HG02588 (cell line): ENCODE measurements around the gene MSX1.
"Not testable (repeated sequence)": the region's sequence is repeated elsewhere in the genome, so short reads cannot be mapped to it uniquely, and the experiment has no call there.

ENCODE experiments used
- ATAC-seq: cut with Tn5 transposase; IDR thresholded peaks from one replicate; pipeline ENCODE4 v1.9.1; 2021; ENCODE audit warnings: mild to moderate bottlenecking, moderate library complexity; ENCODE audit not compliant: unreplicated experiment

MSX1 gene

GRCh38 chr4:4859325-4859798 is at the start of gene MSX1:
Gene MSX1, plus strand, starts transcription at chr4:4859665. Its CDS starts 235 bp downstream, at chr4:4859900.
- peak; percentile 90 for ATAC-seq

- ATAC-seq: no peak
Measured at GRCh38 chr4:4810092-4810774, 49.2 kb upstream of the MSX1 start.

DNA sequence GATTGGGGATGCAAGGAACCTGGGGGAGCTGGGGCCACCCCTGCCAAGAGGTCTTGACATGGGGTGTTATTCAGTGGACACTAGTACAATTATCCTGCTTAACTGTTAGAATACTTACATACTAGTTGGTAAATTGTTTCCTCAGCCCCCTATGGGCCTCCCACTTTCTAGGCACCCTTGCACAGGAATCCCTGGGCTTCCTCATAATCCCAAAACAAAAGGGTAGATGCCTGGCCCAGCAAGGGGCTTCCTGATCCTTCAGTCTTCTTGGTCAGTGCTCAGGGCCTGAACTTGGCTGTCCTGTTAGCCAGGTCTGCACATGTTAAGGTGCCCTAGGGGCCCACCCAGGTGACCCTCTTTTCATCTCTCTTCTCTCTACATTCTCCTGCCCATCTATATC is 48.7 kb upstream of the MSX1 start:
- ATAC-seq: no peak

DNA sequence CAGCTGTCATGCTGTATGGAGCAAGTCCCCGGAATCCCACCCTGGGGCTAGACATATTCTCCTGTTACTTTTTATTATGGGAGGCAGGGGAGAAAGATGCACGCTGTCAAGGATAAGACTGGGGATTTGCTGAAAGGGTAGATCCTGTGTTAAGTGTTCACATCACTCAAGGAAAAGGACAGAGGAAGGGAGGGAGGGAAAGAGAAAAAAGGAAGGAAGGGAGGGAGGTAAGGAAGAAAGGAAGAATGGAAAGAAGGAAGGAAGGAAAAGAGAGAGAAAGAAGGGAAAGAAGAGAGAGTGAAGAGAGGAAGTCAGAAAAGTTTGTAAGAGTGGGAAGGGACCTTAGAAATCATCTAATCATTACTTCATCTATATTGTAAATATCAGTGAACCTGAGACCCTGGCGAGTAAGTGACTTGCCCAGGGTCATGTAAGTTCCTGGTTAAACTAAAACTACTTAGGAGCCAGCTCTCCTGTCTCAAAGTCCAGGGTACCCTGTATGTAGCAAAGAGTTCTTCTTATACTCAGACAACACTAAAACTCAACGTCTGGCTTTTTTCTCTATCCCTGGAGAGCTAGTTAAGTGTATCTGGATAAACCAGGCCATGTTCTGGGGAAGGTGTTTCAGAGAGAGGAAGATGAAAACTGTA is 47.2 kb upstream of the MSX1 start:
- ATAC-seq: no peak

- ATAC-seq: no peak
Measured at GRCh38 chr4:4818415-4819212, 40.9 kb upstream of the MSX1 start.

GRCh38 chr4:4819213-4819606 is 40.3 kb upstream of the MSX1 start:
- no peak for ATAC-seq

- ATAC-seq: no peak
Measured at GRCh38 chr4:4820261-4820660, 39.2 kb upstream of the MSX1 start.

- no peak for ATAC-seq
Measured at GRCh38 chr4:4820739-4821138, 38.7 kb upstream of the MSX1 start.

- no peak for ATAC-seq
Measured at GRCh38 chr4:4821577-4821976, 37.9 kb upstream of the MSX1 start.

- ATAC-seq: not testable (repeated sequence)
Measured at GRCh38 chr4:4822286-4822685, 37.2 kb upstream of the MSX1 start.

GRCh38 chr4:4823621-4824162 is 35.8 kb upstream of the MSX1 start:
- no peak for ATAC-seq

GRCh38 chr4:4824232-4824631 is 35.2 kb upstream of the MSX1 start:
- no peak for ATAC-seq

GRCh38 chr4:4825431-4825830 is 34.0 kb upstream of the MSX1 start:
- no peak for ATAC-seq

GRCh38 chr4:4829837-4830236 is 29.6 kb upstream of the MSX1 start:
- ATAC-seq: no peak

DNA sequence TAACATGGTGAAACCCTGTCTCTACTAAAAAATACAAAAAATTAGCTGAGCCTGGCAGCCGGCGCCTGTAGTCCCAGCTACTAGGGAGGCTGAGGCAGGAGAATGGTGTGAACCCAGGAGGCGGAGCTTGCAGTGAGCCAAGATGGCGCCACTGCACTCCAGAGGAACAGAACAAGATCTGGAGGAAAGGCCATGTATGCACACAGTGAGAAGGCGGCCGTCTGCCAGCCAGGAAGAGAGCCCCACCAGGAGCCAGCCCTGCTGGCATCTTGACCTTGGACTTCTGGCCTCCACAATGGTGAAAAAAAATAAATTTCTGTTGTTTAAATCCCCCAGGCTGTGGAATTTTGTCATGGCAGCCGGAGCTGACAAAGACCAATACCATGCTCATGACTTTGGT is 28.2 kb upstream of the MSX1 start:
- no peak for ATAC-seq

DNA sequence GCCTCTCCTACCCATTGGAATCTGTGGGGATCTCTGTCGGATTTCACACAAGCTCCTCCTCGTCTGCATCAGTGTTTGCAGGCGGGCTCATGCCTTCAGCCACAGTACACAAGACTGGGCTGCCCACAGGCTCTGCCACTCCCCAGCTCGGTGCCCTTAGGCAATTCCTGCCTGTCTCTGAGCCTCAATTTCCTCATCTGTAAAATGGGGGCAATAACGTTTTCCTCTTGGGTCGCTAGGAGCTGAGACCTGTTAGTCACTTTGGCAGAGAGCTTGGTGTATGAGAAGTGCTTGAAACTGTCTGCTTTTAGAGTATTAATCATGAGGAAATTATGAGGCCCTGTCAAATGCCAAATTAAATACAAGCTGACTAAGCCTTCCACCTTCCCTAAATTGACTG is 27.6 kb upstream of the MSX1 start:
- ATAC-seq: no peak

GRCh38 chr4:4836044-4836443 is 23.4 kb upstream of the MSX1 start:
- ATAC-seq: no peak

GRCh38 chr4:4837316-4837715 is 22.1 kb upstream of the MSX1 start:
- no peak for ATAC-seq

DNA sequence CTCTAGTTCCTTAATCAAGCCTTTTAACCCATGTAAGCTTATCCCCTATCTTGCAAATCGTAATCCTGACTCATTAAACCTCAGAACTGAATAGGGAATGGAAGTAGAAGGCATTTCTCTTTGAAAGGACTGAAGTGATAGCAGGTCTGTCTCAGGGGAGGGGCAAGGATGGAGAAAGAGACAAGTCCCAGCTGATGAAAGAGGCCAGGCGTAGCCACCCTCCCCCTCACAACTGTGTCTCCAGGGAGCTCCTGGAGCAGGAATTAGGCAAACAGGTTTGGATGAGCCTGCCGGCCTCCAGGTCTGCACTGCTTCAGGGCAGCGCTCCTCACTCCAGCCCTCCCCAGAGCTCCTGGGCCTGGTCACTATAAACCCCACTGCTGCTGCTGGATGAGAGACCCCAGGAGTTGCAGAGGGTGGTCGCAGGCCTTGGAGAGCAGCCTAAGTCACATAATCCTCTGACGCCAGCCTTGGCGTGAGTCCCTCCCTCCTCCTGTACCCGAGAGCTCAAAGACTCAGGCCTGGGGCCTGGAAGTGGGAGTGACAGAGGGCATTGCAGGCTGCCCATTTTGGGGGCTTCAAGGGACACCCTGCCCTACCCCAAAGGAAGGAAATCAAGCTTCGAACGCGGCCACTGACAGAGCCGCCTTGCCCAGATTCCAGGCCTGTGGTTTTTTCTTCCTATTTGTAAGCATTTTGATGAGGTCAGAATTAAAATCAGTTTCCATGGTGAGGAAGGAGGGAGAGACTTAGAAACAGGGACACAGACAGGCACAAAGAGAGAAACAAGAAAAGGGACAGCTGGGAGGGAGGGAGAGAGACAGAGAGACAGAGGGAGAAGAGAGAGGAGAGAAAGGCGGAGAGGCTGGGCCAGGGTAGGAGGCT is 21.2 kb upstream of the MSX1 start:
- no peak for ATAC-seq

GRCh38 chr4:4838936-4839810 is 20.3 kb upstream of the MSX1 start:
- ATAC-seq: no peak
